Stimulated activated CD8-positive, alpha-beta memory T cell treated with anti-CD3 and anti-CD28 coated beads, Interleukin-15, amount 100 ng/mL, for 48 hours (primary cell): ENCODE data around the gene ANXA6.
A peak's percentile ranks its signal among the peaks of the same experiment; 100 is the strongest.

Source experiments
- DNase-seq, 2 donors: peaks; one replicate each; pipeline ENCODE4 v3.0.0-alpha.2; 2020; ENCODE audit warnings: low read depth in 2 of 2

The ANXA6 gene

DNA sequence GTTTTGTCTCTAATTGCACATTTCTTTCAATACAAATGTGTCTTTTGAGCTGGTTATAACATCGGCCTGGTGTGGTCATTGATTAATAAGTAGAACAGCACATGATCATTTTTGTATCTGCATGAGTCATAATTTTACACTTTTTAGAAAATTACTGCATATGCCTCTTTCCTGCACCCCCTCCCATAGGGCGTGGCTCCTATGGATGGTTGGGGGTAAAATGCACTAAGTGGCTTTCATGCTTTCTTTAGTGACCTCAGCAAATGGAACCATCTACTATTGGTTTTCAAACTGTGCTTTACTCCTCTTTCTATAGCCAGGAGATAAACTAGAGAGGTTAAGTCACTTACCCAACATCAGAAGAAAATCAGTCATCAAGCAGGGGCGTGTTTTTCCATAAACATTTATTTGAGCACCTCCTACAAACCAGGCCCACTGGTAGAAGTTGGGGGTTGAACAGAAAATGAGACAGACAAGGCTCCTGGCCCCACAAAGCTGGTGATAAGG is 3.8 kb downstream of the ANXA6 start:
- peak; percentile 52 to 58 for DNase-seq

DNA sequence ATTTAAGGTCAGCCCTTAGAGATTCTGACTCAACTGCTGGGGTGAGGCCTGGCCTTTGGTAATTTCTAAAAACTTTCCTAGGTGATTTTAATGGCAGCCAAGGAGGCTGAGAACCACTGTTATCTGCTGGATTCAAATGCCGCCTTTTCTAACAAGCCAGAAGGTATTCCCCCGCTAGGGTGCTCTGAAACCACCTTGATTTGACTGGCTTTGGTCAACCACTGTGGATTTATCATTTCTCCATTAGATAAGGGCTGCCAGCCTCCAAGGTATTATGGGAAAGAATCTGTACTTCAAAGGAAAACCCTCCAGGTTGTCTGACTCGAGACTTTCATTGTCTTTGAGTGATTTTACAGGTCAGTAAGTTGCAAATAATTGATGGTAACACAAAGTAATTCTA is 4.3 kb downstream of the ANXA6 start:
- DNase-seq = no peak

DNA sequence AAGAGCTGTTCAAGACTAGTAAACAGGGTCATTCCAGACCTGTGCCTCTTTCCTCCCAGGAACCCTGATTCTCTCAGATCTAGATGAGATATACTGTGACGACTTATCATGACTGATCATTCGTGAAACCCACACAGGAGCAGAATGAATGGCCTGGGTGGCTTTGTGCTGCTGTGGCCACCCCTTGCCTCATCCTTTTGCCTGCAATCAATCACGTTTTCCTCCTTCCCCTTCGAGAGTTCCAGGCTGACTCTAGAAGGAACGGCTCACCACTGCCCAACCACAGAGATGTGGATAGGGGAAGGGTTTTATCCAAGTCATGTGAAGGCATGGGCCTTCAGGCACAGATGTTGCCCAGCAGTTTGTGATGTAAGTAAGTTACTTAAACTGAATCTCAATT is 5.8 kb downstream of the ANXA6 start:
- peak; percentile 58 to 70 for DNase-seq

DNA sequence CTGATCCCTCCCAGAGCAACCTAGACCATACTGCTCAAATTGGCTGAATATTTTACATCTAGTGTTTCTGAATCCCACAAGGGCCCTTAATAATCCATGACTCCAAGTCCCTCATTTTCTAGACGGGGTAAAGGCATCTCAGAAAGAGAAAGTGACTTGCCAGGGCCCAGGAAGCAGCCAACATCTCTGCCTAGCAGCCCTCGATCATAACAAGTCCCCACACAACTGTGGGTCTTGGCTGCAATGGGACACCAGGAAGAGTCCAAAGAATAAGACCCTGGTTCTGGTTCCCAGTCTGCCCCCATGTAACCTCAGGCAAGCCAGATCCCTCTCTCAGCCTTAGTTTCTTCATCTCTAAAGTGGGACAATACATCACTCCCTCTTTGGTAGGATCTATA is 6.3 kb downstream of the ANXA6 start:
- no peak for DNase-seq

DNA sequence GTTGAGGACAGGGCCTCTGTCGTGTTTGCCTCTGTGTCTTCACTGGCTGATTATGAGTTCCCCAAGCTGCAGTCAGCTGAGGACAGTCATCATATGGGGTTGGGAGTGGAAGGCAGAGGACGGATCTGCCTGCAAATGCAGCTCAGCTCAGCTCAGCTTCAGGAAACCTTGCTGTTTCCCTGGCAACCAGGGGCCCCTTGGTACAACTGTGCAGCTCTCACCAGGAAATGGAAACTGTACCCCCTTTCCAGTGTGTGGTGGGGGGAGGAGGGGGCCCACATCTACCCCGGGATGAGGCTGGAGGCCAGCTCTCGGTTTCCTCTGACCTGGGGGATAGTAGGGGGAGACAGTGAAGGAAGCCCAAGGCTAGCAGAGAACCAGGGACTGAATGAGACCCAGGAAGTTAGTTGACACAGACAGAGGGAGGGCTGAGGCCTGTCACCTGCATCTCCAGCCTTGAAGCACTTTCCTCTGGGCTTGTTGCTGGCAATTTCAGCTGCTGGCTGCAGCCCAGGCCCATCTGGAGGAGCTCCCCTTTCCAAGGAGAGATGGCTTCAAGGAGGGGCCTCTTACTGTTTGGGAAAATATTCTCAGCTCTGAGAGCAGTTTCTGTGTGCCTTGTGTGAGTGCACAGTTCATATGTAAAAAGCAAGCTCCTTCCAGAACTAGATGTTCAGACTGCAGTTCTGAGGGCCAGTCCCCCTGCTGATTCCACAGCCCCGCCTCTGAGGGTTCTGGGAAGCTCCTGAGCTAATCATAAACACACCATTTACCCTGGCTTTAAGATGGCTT is 6.9 kb downstream of the ANXA6 start:
- DNase-seq = peak; percentile 60 to 65

DNA sequence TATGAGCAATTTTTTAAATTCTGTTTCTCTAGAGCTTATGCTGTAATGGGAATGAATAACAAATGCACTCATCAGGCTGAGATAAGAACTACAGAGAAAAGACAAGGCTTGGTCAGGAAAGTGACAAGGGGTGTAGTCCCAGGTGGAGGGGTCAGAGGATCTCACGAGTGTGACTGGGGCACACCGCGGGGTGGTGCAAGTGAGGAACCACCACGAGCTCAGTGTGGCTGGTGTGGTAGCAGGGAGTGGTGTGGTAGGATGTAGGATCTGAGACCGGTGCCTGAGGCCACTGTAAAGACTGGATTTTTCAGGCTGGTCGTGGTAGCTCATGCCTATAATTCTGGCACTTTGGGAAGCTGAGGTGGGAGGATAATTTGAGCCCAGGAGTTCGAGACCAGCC is 9.0 kb downstream of the ANXA6 start:
- DNase-seq = no peak

DNA sequence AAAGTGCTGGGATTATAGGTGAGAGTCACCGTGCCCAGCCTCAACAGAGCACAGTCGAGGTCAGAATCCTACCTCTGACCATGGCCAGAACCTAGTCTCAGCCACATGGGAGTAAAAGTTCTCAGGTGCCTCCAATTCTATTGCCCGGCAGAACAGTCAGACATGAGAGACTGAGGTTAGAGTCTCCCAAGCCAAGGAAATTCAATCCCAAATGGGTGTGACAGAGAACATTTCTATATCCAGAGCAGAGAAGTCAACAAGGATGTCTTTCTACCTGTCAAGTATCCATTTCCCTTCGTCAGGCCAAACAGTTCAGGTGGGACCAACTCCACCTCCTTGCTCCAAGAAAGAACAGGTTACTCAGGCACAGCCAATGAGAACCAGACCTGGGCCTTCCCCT is 10.5 kb downstream of the ANXA6 start:
- DNase-seq = no peak

DNA sequence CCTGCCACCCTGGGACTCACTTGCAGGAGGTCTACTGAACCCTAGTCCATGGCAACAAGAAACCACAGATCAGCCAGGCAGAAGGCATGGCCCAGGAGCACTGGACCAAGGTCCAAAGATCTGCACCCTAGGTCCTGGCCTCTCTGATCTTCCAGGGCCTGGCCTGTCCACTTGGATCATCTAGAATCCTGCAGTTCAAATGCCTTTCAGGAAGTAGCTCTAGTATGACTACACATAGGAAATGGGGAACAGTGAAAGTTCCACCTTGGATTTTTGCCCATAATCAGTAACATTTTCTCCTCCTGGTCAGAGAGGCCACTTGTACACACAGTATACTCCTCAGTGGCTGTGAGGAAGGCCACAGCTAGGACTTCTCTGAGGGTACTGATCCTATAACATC is 11.5 kb downstream of the ANXA6 start:
- no peak for DNase-seq

DNA sequence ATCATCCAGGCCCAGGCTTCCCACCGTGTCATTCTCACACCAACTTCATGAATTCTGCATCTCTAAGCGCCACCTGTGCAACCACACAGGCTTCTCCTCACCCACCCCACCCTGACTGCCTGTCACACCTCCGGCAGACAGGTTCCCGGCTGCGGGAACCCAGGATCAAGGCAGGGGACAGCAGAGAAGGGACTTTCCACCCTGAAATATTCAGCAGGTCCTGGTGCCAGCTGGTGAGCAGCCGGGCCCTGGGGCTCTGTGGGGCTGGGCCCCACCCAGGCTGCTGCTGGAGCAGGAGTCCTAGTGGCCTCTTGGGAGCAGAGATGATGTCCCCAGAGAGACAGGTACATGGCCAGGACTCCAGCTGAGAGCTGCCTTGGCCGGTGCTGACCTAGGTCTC is 12.7 kb downstream of the ANXA6 start:
- no peak for DNase-seq

DNA sequence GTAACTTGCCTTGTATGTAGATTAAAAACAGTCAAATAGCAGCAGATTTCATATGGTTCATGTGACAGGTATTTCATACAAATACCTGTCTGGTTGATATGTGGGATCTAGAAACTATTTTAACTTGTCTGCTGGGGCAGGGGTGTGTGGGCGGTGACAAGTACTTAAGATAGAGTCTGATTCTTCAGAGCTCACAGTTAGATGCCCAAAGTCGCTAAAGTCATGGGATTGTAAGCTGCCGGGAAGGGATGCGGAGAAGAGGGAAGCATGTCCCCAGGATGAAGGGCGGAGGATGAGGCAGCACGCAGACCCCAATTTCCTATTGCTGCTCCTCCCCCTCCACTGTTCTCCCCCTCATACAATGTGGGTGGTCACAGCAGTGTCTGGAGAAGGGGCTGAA is 13.3 kb downstream of the ANXA6 start:
- no peak for DNase-seq

DNA sequence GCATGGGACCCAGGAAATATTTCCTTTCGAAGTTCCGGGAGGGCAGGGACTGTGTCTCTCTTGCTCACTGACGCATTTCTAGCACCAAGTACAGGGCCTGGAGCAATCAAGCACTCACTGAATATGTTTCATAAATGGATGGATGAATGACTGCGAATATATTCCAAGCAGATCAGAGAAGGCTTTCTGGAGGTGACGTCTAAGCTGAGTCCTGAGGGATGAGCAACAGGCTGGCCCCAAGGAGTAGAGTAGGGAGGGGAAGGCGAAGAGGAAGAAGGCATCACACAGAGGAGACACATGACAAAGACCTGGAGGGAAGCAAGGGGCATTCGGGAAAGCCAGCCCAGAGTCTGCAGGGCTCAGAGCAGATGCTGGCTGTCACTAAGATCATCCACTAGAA is 13.9 kb downstream of the ANXA6 start:
- no peak for DNase-seq

DNA sequence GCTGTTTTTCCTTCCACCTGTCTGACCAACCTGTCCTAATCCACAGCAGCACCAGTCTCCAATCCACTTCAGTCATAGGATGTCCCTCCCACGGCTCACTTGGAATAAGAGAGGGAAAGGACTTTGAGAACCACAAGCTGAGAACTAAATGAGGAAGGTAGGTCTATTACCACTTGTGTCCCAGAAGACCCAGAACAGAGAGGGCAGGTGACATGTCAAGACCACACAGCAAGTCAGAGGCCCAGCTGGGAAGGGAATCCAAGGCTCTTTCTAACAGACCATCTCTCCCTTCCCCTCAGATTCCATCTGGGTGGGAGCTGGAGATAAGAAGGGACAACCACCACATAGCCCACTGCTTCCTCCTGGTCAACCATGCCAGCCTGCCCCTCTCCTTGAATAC is 14.6 kb downstream of the ANXA6 start:
- DNase-seq = no peak

DNA sequence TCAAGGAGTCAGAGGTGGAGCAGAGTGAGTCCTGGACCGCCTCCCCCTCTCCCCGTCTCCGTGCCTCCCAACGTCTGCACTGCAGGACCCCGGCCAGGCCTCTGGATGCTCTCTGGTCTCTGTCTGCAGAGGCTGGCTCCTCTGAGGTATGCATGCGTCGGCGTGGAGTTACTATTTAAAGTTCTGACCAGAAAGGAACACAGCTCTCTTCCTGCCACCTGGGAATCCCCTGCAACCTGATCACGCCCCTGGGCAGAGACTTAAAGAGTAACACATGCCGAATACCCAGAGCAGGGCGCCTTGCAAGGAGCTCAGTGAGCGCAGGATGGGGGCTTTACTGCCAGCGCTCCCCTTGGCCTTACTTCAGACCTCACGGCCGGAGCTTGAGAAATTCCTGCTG is 16.0 kb downstream of the ANXA6 start:
- DNase-seq = peak; percentile 51 to 55

DNA sequence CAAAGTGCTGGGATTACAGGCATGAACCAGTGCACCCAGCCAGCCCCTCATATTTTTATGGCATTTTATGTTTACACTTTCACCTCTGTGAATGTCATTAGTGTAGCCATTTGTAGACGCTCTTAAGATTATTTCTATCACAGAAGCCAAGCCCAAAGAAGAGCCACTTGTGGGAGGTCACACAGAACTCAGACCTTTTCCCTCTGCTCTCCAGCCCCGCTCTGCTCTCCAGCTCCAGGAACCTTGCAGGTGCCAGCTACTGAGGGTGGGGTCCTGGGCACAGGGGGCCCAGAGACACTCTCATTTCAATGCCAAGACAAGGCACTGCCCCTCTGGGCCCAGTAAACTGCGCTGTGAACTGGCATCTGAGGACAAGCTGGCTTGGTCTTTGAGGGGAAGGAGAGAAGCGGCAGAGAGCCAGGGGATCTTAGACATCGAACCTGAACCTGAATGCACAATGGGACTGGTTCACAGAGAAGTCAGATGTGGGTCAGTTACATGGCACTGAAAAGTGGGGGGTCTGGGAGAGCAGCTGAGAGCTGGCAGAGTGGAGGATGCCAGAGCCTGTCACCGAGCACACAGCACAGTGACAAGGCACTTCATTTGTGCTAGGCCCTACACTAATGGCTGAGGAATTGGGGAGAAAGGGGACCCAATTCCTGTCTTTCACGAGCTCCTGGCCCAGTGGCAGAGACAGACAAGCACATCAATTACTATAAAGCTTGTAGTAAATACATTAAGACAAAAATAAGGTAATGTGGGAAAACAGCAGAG is 16.7 kb downstream of the ANXA6 start:
- DNase-seq = no peak

DNA sequence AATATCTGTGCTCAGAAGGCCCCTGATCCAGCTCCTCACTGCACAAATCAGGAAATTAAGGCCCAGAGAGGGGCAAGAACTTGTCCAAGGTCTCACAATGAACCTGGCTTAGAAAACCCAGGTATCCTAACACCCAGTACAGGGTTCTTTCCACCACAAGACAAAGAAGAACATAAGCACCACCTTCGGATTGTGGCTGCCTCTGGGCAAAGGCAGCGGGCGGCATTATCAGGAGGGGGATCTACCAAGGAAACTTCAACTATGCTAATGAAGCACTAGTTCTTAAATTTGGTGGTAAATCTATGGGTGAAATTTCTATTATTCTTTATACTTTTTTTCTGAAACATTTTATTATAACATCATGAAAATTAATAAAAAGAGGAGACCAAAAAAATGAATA is 17.9 kb downstream of the ANXA6 start:
- DNase-seq = no peak

DNA sequence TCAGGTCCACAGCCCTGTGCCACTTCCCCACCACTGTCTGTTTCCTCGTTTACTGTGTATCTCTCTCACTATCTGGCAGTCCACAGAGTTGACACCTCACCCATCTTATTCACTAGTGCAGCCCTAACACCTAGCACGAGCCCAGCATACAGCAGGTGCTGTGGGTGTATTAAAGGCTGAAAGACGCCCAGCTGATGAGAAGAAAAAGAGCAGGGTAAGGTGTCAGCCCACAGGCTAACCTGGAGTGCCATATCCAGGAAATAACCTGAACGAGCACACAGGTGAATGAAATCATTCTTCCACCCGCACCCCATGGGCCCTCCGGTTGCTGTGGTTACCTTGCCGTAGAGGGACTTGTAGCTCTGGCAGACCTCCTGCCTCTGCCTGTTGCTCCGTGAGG is 18.6 kb downstream of the ANXA6 start:
- no peak for DNase-seq

DNA sequence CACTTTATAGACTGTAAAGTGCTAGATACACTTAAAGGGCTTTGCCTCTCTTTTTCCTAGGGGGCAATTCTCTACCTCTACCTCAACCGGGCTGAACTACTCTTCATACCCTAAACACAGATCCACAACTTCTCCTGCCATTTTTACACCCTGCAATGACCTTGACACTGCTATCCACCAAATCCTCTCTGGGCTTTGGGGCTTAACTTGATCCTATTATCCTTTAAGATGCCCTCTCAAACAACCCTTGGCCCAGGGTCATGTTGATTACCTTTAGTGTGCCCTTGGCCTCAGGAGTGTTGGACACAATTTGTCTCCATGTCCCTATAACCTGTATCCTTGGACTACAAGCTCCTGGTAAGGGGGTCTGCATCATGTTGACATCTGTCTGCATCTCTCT is 19.5 kb downstream of the ANXA6 start:
- DNase-seq = no peak

DNA sequence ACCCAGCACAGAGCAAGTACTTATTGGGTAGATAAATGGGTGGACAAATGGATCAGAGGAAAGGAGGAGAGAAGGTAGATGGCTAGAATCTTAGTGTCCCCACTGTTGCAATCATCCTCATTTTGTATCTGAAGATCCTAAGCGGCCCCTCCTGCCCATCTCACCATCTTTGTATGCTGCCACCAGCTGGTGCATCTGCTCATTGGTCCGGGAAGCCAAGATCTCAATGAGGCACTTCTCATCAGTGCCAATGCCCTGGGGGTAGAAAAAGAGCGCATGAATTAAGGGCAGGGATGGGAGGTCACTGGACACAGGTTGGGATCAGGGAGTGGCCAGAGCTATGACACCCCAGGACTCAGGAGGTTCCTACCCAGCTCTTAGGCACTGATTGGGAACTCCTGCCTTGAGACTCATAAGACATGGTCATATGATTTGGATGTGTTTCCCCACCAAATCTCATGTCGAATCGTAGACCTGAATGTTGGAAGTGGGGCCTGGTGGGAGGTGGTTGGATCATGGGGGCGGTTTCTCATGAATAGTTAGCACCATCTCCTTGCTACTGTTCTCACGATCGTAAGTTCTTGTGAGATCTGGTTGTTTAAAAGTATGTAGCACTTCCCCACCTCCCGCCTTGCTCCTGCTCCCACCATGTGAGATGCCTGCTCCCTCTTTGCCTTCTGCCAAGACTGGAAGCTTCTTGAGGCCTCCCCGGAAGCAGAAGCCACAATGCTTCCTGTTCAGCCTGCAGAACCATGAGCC is 20.3 kb downstream of the ANXA6 start:
- DNase-seq = no peak

DNA sequence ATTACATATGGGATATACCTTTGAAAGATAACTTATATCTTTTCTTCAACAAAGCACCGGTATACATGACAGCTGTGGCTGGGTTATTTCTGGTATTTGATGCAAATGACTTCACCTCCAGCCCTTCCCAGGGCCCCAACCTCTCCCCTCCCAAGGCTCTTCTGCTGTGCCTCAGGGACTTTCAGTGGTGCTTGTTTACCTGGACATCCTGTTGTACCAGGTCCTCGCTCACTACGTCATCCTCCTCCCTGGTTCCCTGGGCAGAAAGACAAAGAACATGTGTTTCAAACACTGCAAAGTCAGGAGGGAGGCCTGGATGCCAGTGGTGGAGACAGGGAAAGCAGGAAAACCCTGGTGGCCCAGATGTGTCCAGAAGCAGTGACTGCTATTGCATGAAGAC is 23.4 kb downstream of the ANXA6 start:
- no peak for DNase-seq

DNA sequence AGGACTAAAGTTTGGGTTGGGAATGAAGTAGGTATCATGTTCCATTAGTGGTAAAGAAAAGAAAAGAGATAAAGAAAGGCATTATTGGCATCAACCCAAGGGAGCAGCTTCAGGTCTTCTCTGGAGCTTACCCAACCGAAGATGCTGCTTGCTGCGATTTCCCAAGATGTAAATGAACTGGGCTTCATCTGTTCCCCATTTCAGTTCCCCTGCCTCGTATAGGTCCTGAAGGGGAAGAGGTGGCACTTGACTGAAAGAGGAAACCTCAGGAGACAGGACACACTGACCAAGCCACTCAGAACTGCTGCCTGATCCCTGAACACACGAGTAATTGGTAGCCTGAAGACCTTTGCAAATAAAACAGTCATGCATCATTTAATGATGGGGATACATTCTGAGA is 24.6 kb downstream of the ANXA6 start:
- no peak for DNase-seq

DNA sequence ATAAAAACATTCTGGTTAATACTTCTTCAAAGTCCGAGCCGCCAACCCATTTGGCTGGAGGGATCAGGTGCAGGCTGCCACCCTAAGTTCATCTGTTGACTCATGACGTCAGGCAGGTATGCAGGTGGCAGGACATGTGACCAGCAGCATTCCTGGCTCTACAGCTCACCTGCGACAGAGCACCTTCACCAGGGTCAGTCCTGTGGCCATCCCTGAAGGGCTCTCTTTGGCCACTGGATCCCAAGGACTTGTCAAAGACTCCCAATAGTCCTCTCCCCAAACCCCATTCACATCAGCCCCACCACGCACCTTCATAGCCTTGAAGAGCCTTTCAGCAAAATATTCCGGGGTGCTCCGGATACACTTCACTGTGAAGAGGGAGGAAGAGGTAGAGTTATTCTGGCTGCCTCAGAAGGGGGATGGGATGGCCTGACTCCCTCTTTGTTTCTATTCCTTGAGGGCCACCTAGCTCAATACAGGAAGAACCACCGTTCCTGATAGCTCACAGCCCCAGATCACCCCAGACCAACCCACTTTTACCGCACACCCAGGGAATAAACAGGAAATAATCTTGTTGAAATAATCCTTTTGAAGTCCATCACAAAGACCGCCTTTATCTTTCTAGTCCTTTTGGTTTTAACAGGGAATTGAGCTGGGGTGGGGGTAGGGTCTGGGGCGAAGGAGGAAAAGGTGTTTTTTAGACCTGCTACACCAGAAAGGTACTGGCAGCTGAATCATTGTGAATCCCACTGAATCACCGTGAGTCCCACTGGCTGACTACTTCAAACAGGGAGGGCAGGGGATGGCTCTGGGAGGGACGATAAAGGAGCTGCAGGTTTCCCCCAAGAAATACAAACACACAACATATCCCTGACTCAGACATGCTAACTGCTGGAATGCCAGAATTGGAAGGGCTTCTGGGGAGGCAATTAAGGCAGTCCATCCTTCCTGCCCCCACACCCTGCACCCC is 26.4 kb downstream of the ANXA6 start:
- DNase-seq = no peak
